IMR-90 (cell line): ENCODE data around the gene CDH2. TPM values are rescaled to one million over a fixed set of nuclear protein-coding genes. Genes with fewer than 3 reads are reported as not detected.
A peak's percentile ranks its signal among the peaks of the same experiment; 100 is the strongest.

Experiments
- ATAC-seq: fragments of 200-7000 bp; cut with Tn5 transposase; 2 replicates; pipeline ENCODE4 v1.9.1; 2020; ENCODE audit warnings: low read depth, mild to moderate bottlenecking, moderate library complexity
- BruUV-seq: library from RNA; stranded (reverse); fragments of 400-500 nt; replicated peaks from 2 replicates; lab custom pipeline; 2021; lab: Mats Ljungman, UMichigan
- CTCF ChIA-PET: fragments of 300-600 bp; formaldehyde crosslinking; extraction: SDS; loops from one replicate; lab custom pipeline; 2021; ENCODE audit warnings: antibody characterized with exemption; lab: Yijun Ruan, JAX
- POLR2A ChIA-PET: fragments of 300-600 bp; sonication (Branson Sonifier 250); formaldehyde crosslinking; loops from one replicate; lab custom pipeline; 2022; ENCODE audit warnings: antibody characterized with exemption; ENCODE audit not compliant: unreplicated experiment; lab: Charles Lee
- DNase-seq: peaks from one replicate; pipeline ENCODE4 v3.0.0; 2013
- H2AFZ ChIP-seq: replicated peaks from 2 replicates; pipeline ENCODE3; 2013; ENCODE audit warnings: low read length, mild to moderate bottlenecking; ENCODE audit not compliant: poor library complexity
- H2AK5ac ChIP-seq: 2 replicates; pipeline ENCODE4 v1.6.1; 2013; ENCODE audit warnings: low read depth, low read length, inconsistent platforms
- H2AK9ac ChIP-seq: replicated peaks from 2 replicates; pipeline ENCODE3; 2013; ENCODE audit warnings: mild to moderate bottlenecking, low read depth, low read length, moderate library complexity; ENCODE audit not compliant: poor library complexity
- H2BK120ac ChIP-seq: 2 replicates; pipeline ENCODE4 v1.6.1; 2013; ENCODE audit warnings: low read depth, low read length, inconsistent platforms
- H2BK15ac ChIP-seq: 3 replicates; pipeline ENCODE4 v1.6.1; 2013; ENCODE audit warnings: low read depth, low read length, inconsistent platforms
- H2BK20ac ChIP-seq: 2 replicates; pipeline ENCODE4 v1.6.1; 2013; ENCODE audit warnings: low read depth, mild to moderate bottlenecking, inconsistent platforms, low read length, moderate library complexity
- H2BK5ac ChIP-seq: 2 replicates; pipeline ENCODE4 v1.6.1; 2013; ENCODE audit warnings: mild to moderate bottlenecking, low read depth, low read length, inconsistent platforms; ENCODE audit not compliant: poor library complexity, severe bottlenecking
- H3K14ac ChIP-seq: replicated peaks from 2 replicates; pipeline ENCODE4 v1.6.1; 2013; ENCODE audit warnings: low read depth, low read length, inconsistent platforms
- H3K18ac ChIP-seq: 2 replicates; pipeline ENCODE4 v1.6.1; 2013; ENCODE audit warnings: low read depth, low read length, control low read depth
- H3K23ac ChIP-seq: 2 replicates; pipeline ENCODE4 v1.6.1; 2013; ENCODE audit warnings: low read depth, low read length, inconsistent platforms
- H3K27ac ChIP-seq: 2 replicates; pipeline ENCODE4 v1.5.1; 2013; ENCODE audit warnings: mild to moderate bottlenecking, control low read depth, low read length; ENCODE audit not compliant: insufficient read depth
- H3K27me3 ChIP-seq: 2 replicates; pipeline ENCODE4 v1.6.1; 2013; ENCODE audit warnings: low read length; ENCODE audit not compliant: control insufficient read depth, insufficient read depth
- H3K36me3 ChIP-seq: 2 replicates; pipeline ENCODE4 v1.6.1; 2013; ENCODE audit warnings: low read length, mixed read lengths; ENCODE audit not compliant: control insufficient read depth, insufficient read depth
- H3K4ac ChIP-seq: 2 replicates; pipeline ENCODE4 v1.6.1; 2013; ENCODE audit warnings: low read depth, low read length, inconsistent platforms
- H3K4me1 ChIP-seq: 2 replicates; pipeline ENCODE4 v1.6.1; 2013; ENCODE audit warnings: low read length, mixed read lengths; ENCODE audit not compliant: control insufficient read depth, insufficient read depth
- H3K4me2 ChIP-seq: 2 replicates; pipeline ENCODE4 v1.6.1; 2013; ENCODE audit warnings: low read depth, mild to moderate bottlenecking, control low read depth, low read length, moderate library complexity
- H3K4me3 ChIP-seq: 2 replicates; pipeline ENCODE4 v1.5.1; 2013; ENCODE audit warnings: low read depth, mild to moderate bottlenecking, control low read depth, low read length, moderate library complexity; ENCODE audit not compliant: insufficient read depth
- H3K56ac ChIP-seq: 2 replicates; pipeline ENCODE4 v1.6.1; 2013; ENCODE audit warnings: low read length, inconsistent platforms; ENCODE audit not compliant: insufficient read depth; ENCODE audit errors: extremely low read depth
- H3K79me1 ChIP-seq, 2 experiments: 2 replicates each; pipeline ENCODE4 v1.6.1; 2013; ENCODE audit warnings: low read length in 2 of 2, inconsistent platforms in 1 of 2, low read depth in 1 of 2
- H3K9ac ChIP-seq: 2 replicates; pipeline ENCODE4 v1.6.1; 2013; ENCODE audit warnings: low read depth, low read length, control low read depth
- H3K9me1 ChIP-seq: 2 replicates; pipeline ENCODE4 v1.6.1; 2013; ENCODE audit warnings: low read length, inconsistent platforms; ENCODE audit not compliant: insufficient read depth
- H3K9me3 ChIP-seq: 2 replicates; pipeline ENCODE4 v1.6.1; 2013; ENCODE audit warnings: low read length; ENCODE audit not compliant: control insufficient read depth, insufficient read depth
- H4K20me1 ChIP-seq: 2 replicates; pipeline ENCODE4 v1.6.1; 2013; ENCODE audit warnings: low read length, inconsistent platforms; ENCODE audit not compliant: insufficient read depth
- H4K5ac ChIP-seq: 2 replicates; pipeline ENCODE4 v1.6.1; 2013; ENCODE audit warnings: mild to moderate bottlenecking, low read depth, low read length, control low read depth
- H4K8ac ChIP-seq, 2 experiments: 2 replicates each; pipeline ENCODE4 v1.6.1; 2013; ENCODE audit warnings: low read depth in 2 of 2, low read length in 2 of 2, control low read depth in 1 of 2, inconsistent platforms in 1 of 2
- H4K91ac ChIP-seq: 2 replicates; pipeline ENCODE4 v1.6.1; 2013; ENCODE audit warnings: low read depth, low read length, inconsistent platforms; ENCODE audit not compliant: insufficient read depth
- BHLHE40 ChIP-seq: fragments of 150-350 bp; IDR thresholded peaks from 2 replicates; pipeline ENCODE4 v1.6.1; 2016; ENCODE audit warnings: mild to moderate bottlenecking, low read depth, low read length
- CEBPB ChIP-seq: IDR thresholded peaks from 2 replicates; pipeline ENCODE4 v1.6.1; 2012; ENCODE audit warnings: low read depth, low read length, improper control_type of control experiment
- CHD1 ChIP-seq: IDR thresholded peaks from 2 replicates; pipeline ENCODE4 v1.6.1; 2012; ENCODE audit warnings: low read depth, low read length, improper control_type of control experiment
- CTCF ChIP-seq: conservative IDR thresholded peaks from 2 replicates; pipeline ENCODE4 v1.5.1; 2012; ENCODE audit warnings: mild to moderate bottlenecking, low read depth, low read length, improper control_type of control experiment
- ELK1 ChIP-seq: fragments of 150-350 bp; IDR thresholded peaks from 2 replicates; pipeline ENCODE4 v1.6.1; 2016; ENCODE audit warnings: low read depth, mild to moderate bottlenecking, low read length, moderate library complexity, borderline replicate concordance
- FOS ChIP-seq: fragments of 150-350 bp; IDR thresholded peaks from 2 replicates; pipeline ENCODE4 v1.6.1; 2016; ENCODE audit warnings: low read depth, low read length
- MAFK ChIP-seq: IDR thresholded peaks from 2 replicates; pipeline ENCODE4 v1.6.1; 2012; ENCODE audit warnings: low read depth, low read length, improper control_type of control experiment
- MAZ ChIP-seq: IDR thresholded peaks from 2 replicates; pipeline ENCODE4 v1.6.1; 2012; ENCODE audit warnings: low read depth, mild to moderate bottlenecking, low read length, improper control_type of control experiment, moderate library complexity, borderline replicate concordance
- MXI1 ChIP-seq: IDR thresholded peaks from 2 replicates; pipeline ENCODE4 v1.6.1; 2012; ENCODE audit warnings: low read depth, mild to moderate bottlenecking, low read length, moderate library complexity, borderline replicate concordance
- NFE2L2 ChIP-seq: fragments of 150-350 bp; IDR thresholded peaks from 2 replicates; pipeline ENCODE4 v1.6.1; 2016; ENCODE audit warnings: low read depth, mild to moderate bottlenecking, low read length
- POLR2A ChIP-seq: IDR thresholded peaks from 2 replicates; pipeline ENCODE4 v1.6.1; 2012; ENCODE audit warnings: mild to moderate bottlenecking, low read depth, low read length
- RAD21 ChIP-seq: IDR thresholded peaks from 2 replicates; pipeline ENCODE4 v1.6.1; 2012; ENCODE audit warnings: low read length, improper control_type of control experiment
- RCOR1 ChIP-seq: IDR thresholded peaks from 2 replicates; pipeline ENCODE4 v1.6.1; 2012; ENCODE audit warnings: mild to moderate bottlenecking, low read length, improper control_type of control experiment; ENCODE audit not compliant: insufficient replicate concordance
- RFX5 ChIP-seq: IDR thresholded peaks from 2 replicates; pipeline ENCODE4 v1.8.0; 2012; ENCODE audit warnings: low read depth, mild to moderate bottlenecking, low read length, moderate library complexity
- SMC3 ChIP-seq: fragments of 150-350 bp; IDR thresholded peaks from 2 replicates; pipeline ENCODE4 v1.6.1; 2016; ENCODE audit warnings: low read depth, mild to moderate bottlenecking, antibody characterized with exemption, low read length, moderate library complexity
- USF2 ChIP-seq: fragments of 150-350 bp; IDR thresholded peaks from 2 replicates; pipeline ENCODE4 v1.6.1; 2017; ENCODE audit warnings: mild to moderate bottlenecking, antibody characterized with exemption, low read length, low read depth
- dilution Hi-C: fragments of 300-500 bp; cut with HindIII; formaldehyde crosslinking; loops from one replicate; pipeline ENCODE4 v1.14.3; 2018; ENCODE audit warnings: low sequenced_read_pairs; ENCODE audit not compliant: unreplicated experiment
- in situ Hi-C: fragments of 300-500 bp; cut with MboI; formaldehyde crosslinking; loops from 3 replicates; pipeline ENCODE4 v1.14.3; 2019; ENCODE audit warnings: low sequenced_read_pairs, inconsistent platforms, mixed read lengths
- intact Hi-C: fragments of 100-400 bp; cut with micrococcal nuclease; formaldehyde crosslinking; loops from 2 replicates; pipeline ENCODE4 v1.10.0; 2022
- polyA plus RNA-seq, 3 experiments: library from polyadenylated mRNA; depleted of rRNA; stranded (reverse); fragments of >200 nt; gene quantifications; 2 replicates each; pipeline ENCODE4 v1.2.3, GENCODE V29; 2012; ENCODE audit warnings: low replicate concordance in 1 of 3
- total RNA-seq: library from RNA; depleted of rRNA; stranded (reverse); fragments of >200 nt; gene quantifications from 2 replicates; pipeline ENCODE4 v1.2.3, GENCODE V29; 2012

CDH2 gene
- total and polyA plus RNA-seq, 2 of the 4 experiments (the other 2 are of a cell fraction) = 55.6 to 111 TPM

GRCh38 chr18:28040716-28041115 is 136.2 kb downstream of the CDH2 start:
- Histone ChIP-seq H3K14ac (no peak overlapping the region), H2BK120ac (no peak overlapping the region), H2BK5ac (no peak overlapping the region), H3K36me3 (no peaks in the 10 kb centered on the region), H4K91ac (no peak overlapping the region), H3K79me1 (peaks cover 8 to 35% of the 10 kb centered on the region in 2 experiments; a peak in 3 of 4 replicates), H3K27me3 (no peaks in the 10 kb centered on the region), H4K5ac (no peak overlapping the region), H4K8ac (no peak overlapping the region), H3K9me3 (no peaks in the 10 kb centered on the region), H3K27ac (no peak overlapping the region), H2BK20ac (no peak overlapping the region), H3K4ac (no peak overlapping the region), H2AFZ (no peak overlapping the region), H3K9ac (no peak overlapping the region), H3K23ac (no peak overlapping the region), H4K20me1 (no peaks in the 10 kb centered on the region), H3K4me3 (no peak overlapping the region), H2BK15ac (no peak overlapping the region), H3K4me2 (no peak overlapping the region), H2AK5ac (no peak overlapping the region), H3K9me1 (peaks cover 6% of the 10 kb centered on the region), H3K4me1 (peaks cover 8% of the 10 kb centered on the region), H2AK9ac (no peak overlapping the region), H3K18ac (no peak overlapping the region), H3K56ac (no peak overlapping the region)
- peak; percentile 7 for DNase-seq
- POLR2A ChIA-PET = no interaction called here
- CTCF ChIA-PET = interaction anchor here (1.0 kb wide), 1 partner anchor 13 kb away, joined by 6 read pairs; no protein-coding TSS in a partner anchor
- BruUV-seq = no TSS peak
- intact Hi-C loops (no loop called here), dilution Hi-C loops (no loop called here), in situ Hi-C loops (no loop called here)
- ATAC-seq = peak; percentile 44
- no peak for TF ChIP-seq NFE2L2
- TF ChIP-seq POLR2A = no peak
- no peak for TF ChIP-seq ELK1
- TF ChIP-seq USF2 = no peak
- no peak for TF ChIP-seq RCOR1
- TF ChIP-seq CEBPB = no peak
- TF ChIP-seq RAD21 = no peak
- TF ChIP-seq MXI1 = no peak
- no peak for TF ChIP-seq BHLHE40
- TF ChIP-seq SMC3 = no peak
- no peak for TF ChIP-seq MAFK
- TF ChIP-seq FOS = no peak
- no peak for TF ChIP-seq MAZ
- no peak for TF ChIP-seq RFX5
- no peak for TF ChIP-seq CTCF
- no peak for TF ChIP-seq CHD1
